ENCODE measurements around the gene ATXN7L1.

- no peak for TF ChIP-seq ZNF274 (IDR thresholded peaks at IDR 0.05; ENCODE audit: low read depth, low read length)
- TF ChIP-seq SUZ12 (IDR thresholded peaks at IDR 0.05; ENCODE audit: extremely low read depth, insufficient read depth, insufficient read length) = no peak
- TF ChIP-seq YY1 (IDR thresholded peaks at IDR 0.05; ENCODE audit: insufficient read depth, insufficient read length) = no peak
Measured at GRCh38 chr7:105718511-105718925, 157.9 kb downstream of the ATXN7L1 start.
